Keratinocyte (primary cell): ENCODE results near the gene PARD6B. TPM values are rescaled to one million over a fixed set of nuclear protein-coding genes. Genes with fewer than 3 reads are reported as not detected.

Experiments used
- DNase-seq: peaks from one replicate; pipeline ENCODE4 v3.0.0-alpha.2; 2011; ENCODE audit warnings: low read depth, missing footprints, low spot score
- FAIRE-seq: peaks from 2 replicates; lab custom pipeline; 2011; peaks lifted over from hg19 to GRCh38; lab: Jason Lieb, UNC
- H2AFZ ChIP-seq: 2 replicates; pipeline ENCODE4 v1.6.0; 2012; ENCODE audit warnings: low read length, control low read depth, inconsistent platforms; ENCODE audit not compliant: control insufficient read depth
- H3K27ac ChIP-seq: 2 replicates; pipeline ENCODE4 v1.5.1; 2011; ENCODE audit warnings: low read length; ENCODE audit not compliant: control insufficient read depth, insufficient read depth
- H3K27me3 ChIP-seq: 3 replicates; pipeline ENCODE4 v1.6.0; 2011; ENCODE audit warnings: low read length; ENCODE audit not compliant: control insufficient read depth, insufficient read depth; ENCODE audit errors: extremely low read depth
- H3K36me3 ChIP-seq, 2 experiments: 2 replicates in 1 of 2; 3 replicates in 1 of 2; pipeline ENCODE4 v1.5.1; 2011; ENCODE audit warnings: low read length in 2 of 2, mild to moderate bottlenecking in 1 of 2; ENCODE audit not compliant: control insufficient read depth in 2 of 2, insufficient read depth in 2 of 2; ENCODE audit errors: extremely low read depth in 1 of 2
- H3K4me1 ChIP-seq: 3 replicates; pipeline ENCODE4 v1.5.1; 2011; ENCODE audit warnings: low read length; ENCODE audit not compliant: control insufficient read depth, insufficient read depth; ENCODE audit errors: extremely low read depth
- H3K4me2 ChIP-seq: 3 replicates; pipeline ENCODE4 v1.6.0; 2011; ENCODE audit warnings: low read depth, low read length; ENCODE audit not compliant: control insufficient read depth, insufficient read depth; ENCODE audit errors: extremely low read depth
- H3K4me3 ChIP-seq, 3 experiments: fragments of 200-600 bp in 1 of 3; sonication (generic) in 1 of 3; 2 replicates in 2 of 3; 3 replicates in 1 of 3; pipeline ENCODE4 v1.5.1; 2011 to 2016; ENCODE audit warnings: low read length in 3 of 3, mild to moderate bottlenecking in 3 of 3, control low read depth in 2 of 3, inconsistent platforms in 1 of 3, low read depth in 1 of 3, mixed read lengths in 1 of 3, mixed run types in 1 of 3, moderate library complexity in 1 of 3; ENCODE audit not compliant: control insufficient read depth in 2 of 3, insufficient read depth in 2 of 3; ENCODE audit errors: extremely low read depth in 1 of 3
- H3K79me2 ChIP-seq: 2 replicates; pipeline ENCODE4 v1.6.0; 2012; ENCODE audit warnings: low read length; ENCODE audit not compliant: control insufficient read depth, insufficient read depth
- H3K9ac ChIP-seq: 3 replicates; pipeline ENCODE4 v1.6.0; 2011; ENCODE audit warnings: low read length; ENCODE audit not compliant: control insufficient read depth, insufficient read depth; ENCODE audit errors: extremely low read depth
- H3K9me1 ChIP-seq: 3 replicates; pipeline ENCODE4 v1.6.0; 2011; ENCODE audit warnings: low read length; ENCODE audit not compliant: control insufficient read depth, insufficient read depth; ENCODE audit errors: extremely low read depth
- H3K9me3 ChIP-seq: 2 replicates; pipeline ENCODE4 v1.5.1; 2012; ENCODE audit warnings: low read depth, low read length; ENCODE audit not compliant: control insufficient read depth
- H4K20me1 ChIP-seq: 3 replicates; pipeline ENCODE4 v1.6.0; 2011; ENCODE audit warnings: low read length; ENCODE audit not compliant: control insufficient read depth, insufficient read depth; ENCODE audit errors: extremely low read depth
- EZH2 ChIP-seq: IDR thresholded peaks from one replicate; pipeline ENCODE4 v1.6.1; 2012; ENCODE audit warnings: inconsistent platforms, mild to moderate bottlenecking, low read length, moderate library complexity
- dilution Hi-C: fragments of 300-500 bp; cut with MboI; formaldehyde crosslinking; loops from one replicate; pipeline ENCODE4 v1.7.0; 2020; ENCODE audit warnings: low sequenced_read_pairs; ENCODE audit not compliant: extremely low pct_ligation_motif_present
- polyA plus RNA-seq, 5 experiments: library from polyadenylated mRNA; depleted of rRNA in 3 of 5; stranded (reverse) in 3 of 5; stranded (forward) in 1 of 5; unstranded in 1 of 5; fragments of >200 nt; gene quantifications; 1 replicate in 1 of 5; 2 replicates in 3 of 5; 3 replicates in 1 of 5; pipeline versions ENCODE4 v1.2.1 to v1.2.3, GENCODE V29; 2011 to 2012; ENCODE audit warnings: missing spikeins in 2 of 5, low read depth in 1 of 5, low replicate concordance in 1 of 5
- TF ChIP-seq, protein P1 (sequence below), 3 experiments: IDR thresholded peaks in 1 of 3; conservative IDR thresholded peaks in 1 of 3; optimal IDR thresholded peaks in 1 of 3; 2 replicates in 2 of 3; 3 replicates in 1 of 3; pipeline versions ENCODE3 to v1.5.1; 2011; ENCODE audit warnings: low read length in 3 of 3, mild to moderate bottlenecking in 3 of 3, moderate library complexity in 2 of 3, control low read depth in 1 of 3, inconsistent platforms in 1 of 3; ENCODE audit not compliant: insufficient read depth in 2 of 3; ENCODE audit errors: extremely low read depth in 1 of 3

Gene PARD6B
- polyA plus RNA-seq, 1 donor (not counting 4 experiments of a cell fraction or from before 2014, with no cell fraction given) = 2.0 TPM

- H2AFZ ChIP-seq = no peak overlapping the region
- dilution Hi-C loops = no loop called here
- no peak overlapping the region for H3K27ac ChIP-seq
- FAIRE-seq (no peak), DNase-seq (no peak)
- no peaks in the 10 kb centered on the region for H3K9me1 ChIP-seq
- no peaks in the 10 kb centered on the region for H3K79me2 ChIP-seq
- peaks cover 3% of the 10 kb centered on the region for H3K27me3 ChIP-seq
- H3K36me3 ChIP-seq = no peaks in the 10 kb centered on the region
- no peak overlapping the region for H3K4me2 ChIP-seq
- no peaks in the 10 kb centered on the region for H4K20me1 ChIP-seq
- H3K4me1 ChIP-seq = no peaks in the 10 kb centered on the region
- no peak overlapping the region for H3K4me3 ChIP-seq
- H3K9me3 ChIP-seq = no peaks in the 10 kb centered on the region
- TF ChIP-seq, protein P1, sequence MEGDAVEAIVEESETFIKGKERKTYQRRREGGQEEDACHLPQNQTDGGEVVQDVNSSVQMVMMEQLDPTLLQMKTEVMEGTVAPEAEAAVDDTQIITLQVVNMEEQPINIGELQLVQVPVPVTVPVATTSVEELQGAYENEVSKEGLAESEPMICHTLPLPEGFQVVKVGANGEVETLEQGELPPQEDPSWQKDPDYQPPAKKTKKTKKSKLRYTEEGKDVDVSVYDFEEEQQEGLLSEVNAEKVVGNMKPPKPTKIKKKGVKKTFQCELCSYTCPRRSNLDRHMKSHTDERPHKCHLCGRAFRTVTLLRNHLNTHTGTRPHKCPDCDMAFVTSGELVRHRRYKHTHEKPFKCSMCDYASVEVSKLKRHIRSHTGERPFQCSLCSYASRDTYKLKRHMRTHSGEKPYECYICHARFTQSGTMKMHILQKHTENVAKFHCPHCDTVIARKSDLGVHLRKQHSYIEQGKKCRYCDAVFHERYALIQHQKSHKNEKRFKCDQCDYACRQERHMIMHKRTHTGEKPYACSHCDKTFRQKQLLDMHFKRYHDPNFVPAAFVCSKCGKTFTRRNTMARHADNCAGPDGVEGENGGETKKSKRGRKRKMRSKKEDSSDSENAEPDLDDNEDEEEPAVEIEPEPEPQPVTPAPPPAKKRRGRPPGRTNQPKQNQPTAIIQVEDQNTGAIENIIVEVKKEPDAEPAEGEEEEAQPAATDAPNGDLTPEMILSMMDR (optimal IDR thresholded peaks at IDR 0.05 in 1 of 3, IDR thresholded peaks at IDR 0.05 in 1 of 3, conservative IDR thresholded peaks at IDR 0.05 in 1 of 3; ENCODE audit: extremely low read depth in 1 of 3, insufficient read depth in 2 of 3, low read length in 3 of 3) = no peak
- TF ChIP-seq EZH2 = no peak
- H3K9ac ChIP-seq = no peak overlapping the region
Measured at GRCh38 chr20:50708845-50709635, 22.3 kb upstream of the PARD6B start.

- H3K27ac ChIP-seq = no peak overlapping the region
Measured at GRCh38 chr20:50709636-50709973, 21.8 kb upstream of the PARD6B start.

More at GRCh38 chr20:50709636-50709973, 21.8 kb upstream of the PARD6B start:
- Histone ChIP-seq H3K27me3 (peaks cover 3% of the 10 kb centered on the region), H3K4me1 (no peaks in the 10 kb centered on the region), H3K4me2 (no peak overlapping the region), H3K9me3 (no peaks in the 10 kb centered on the region), H2AFZ (no peak overlapping the region), H3K4me3 (no peak overlapping the region), H3K9me1 (no peaks in the 10 kb centered on the region), H3K36me3 (no peaks in the 10 kb centered on the region), H3K79me2 (no peaks in the 10 kb centered on the region), H4K20me1 (no peaks in the 10 kb centered on the region), H3K9ac (no peak overlapping the region)
- FAIRE-seq (no peak), DNase-seq (no peak)
- dilution Hi-C loops = no loop called here
- TF ChIP-seq EZH2 = no peak
- TF ChIP-seq, protein P1 (optimal IDR thresholded peaks at IDR 0.05 in 1 of 3, IDR thresholded peaks at IDR 0.05 in 1 of 3, conservative IDR thresholded peaks at IDR 0.05 in 1 of 3; ENCODE audit: extremely low read depth in 1 of 3, insufficient read depth in 2 of 3, low read length in 3 of 3) = no peak
